Transverse colon (tissue), 4 donors: ENCODE measurements around the gene KRT39. TPM values are rescaled to one million over a fixed set of nuclear protein-coding genes. Genes with fewer than 3 reads are reported as not detected.

Experiments used
- DNase-seq: peaks from one replicate; pipeline ENCODE4 v3.0.0-alpha.2; 2019
- H3K27ac ChIP-seq, 4 donors: fragments of 200-600 bp; sonication (generic); 2 replicates each; pipeline ENCODE4 v1.5.1; 2016 to 2018; ENCODE audit warnings: inconsistent platforms in 4 of 4
- H3K27me3 ChIP-seq: fragments of 200-600 bp; sonication (generic); 2 replicates; pipeline ENCODE4 v1.5.1; 2017; ENCODE audit warnings: inconsistent platforms
- H3K36me3 ChIP-seq, 4 donors: fragments of 200-600 bp; sonication (generic); 2 replicates each; pipeline ENCODE4 v1.5.1; 2017 to 2019; ENCODE audit warnings: inconsistent platforms in 4 of 4
- H3K4me1 ChIP-seq, 4 donors: fragments of 200-600 bp; sonication (generic); 2 replicates each; pipeline ENCODE4 v1.5.1; 2017 to 2020; ENCODE audit warnings: inconsistent platforms in 4 of 4
- H3K4me3 ChIP-seq, 4 donors: fragments of 200-600 bp; sonication (generic); 1 replicate in 1 of 4; 2 replicates in 3 of 4; pipeline versions ENCODE4 v1.5.1 to v1.6.1; 2017 to 2019; ENCODE audit warnings: inconsistent platforms in 4 of 4
- H3K9me3 ChIP-seq, 2 donors: fragments of 200-600 bp; sonication (generic); 2 replicates each; pipeline ENCODE4 v1.5.1; 2017 to 2019; ENCODE audit warnings: inconsistent platforms in 2 of 2
- EP300 ChIP-seq: sonication (generic); formaldehyde crosslinking; IDR thresholded peaks from one replicate; pipeline ENCODE4 v1.6.1; 2017; ENCODE audit warnings: antibody characterized with exemption, low read depth
- POLR2A ChIP-seq: fragments of 450-650 bp; IDR thresholded peaks from one replicate; pipeline ENCODE4 v1.6.1; 2016; ENCODE audit warnings: antibody characterized with exemption, mild to moderate bottlenecking, moderate library complexity
- POLR2AphosphoS5 ChIP-seq, 3 donors: sonication (generic); formaldehyde crosslinking; IDR thresholded peaks; one replicate each; pipeline ENCODE4 v1.6.1; 2016; ENCODE audit warnings: antibody characterized with exemption in 3 of 3
- WGBS, 2 donors: methylation state at CpG; one replicate each; pipeline ENCODE4 v1.1.5; 2018; ENCODE audit warnings: low coverage in 1 of 2; 5-methylcytosine and 5-hydroxymethylcytosine counted together
- in situ Hi-C, 4 donors: fragments of 200-750 bp; cut with MboI; loops; one replicate each; pipeline versions ENCODE4 v1.15.0 to v1.15.1; 2017; ENCODE audit warnings: low sequenced_read_pairs in 3 of 4, low pct_ligation_motif_present in 1 of 4, low pct_unique_long_range_greater_than_20kb in 1 of 4
- intact Hi-C: fragments of 100-400 bp; cut with DNase I; formaldehyde crosslinking; loops from one replicate; pipeline ENCODE4 v1.15.1; 2023; ENCODE audit warnings: low total_unique reads
- total RNA-seq, 4 donors: library from RNA; depleted of rRNA; stranded (reverse); fragments of >200 nt; gene quantifications; one replicate each; pipeline ENCODE4 v1.1.0, GENCODE V29; 2016
- TF ChIP-seq, protein P1 (sequence below), 5 experiments: fragments of 200-600 bp in 3 of 5; fragments of 450-650 bp in 2 of 5; sonication (generic) in 3 of 5; IDR thresholded peaks; 1 replicate in 2 of 5; 2 replicates in 3 of 5; pipeline ENCODE4 v1.5.1; 2016 to 2017; ENCODE audit warnings: antibody characterized with exemption in 5 of 5, inconsistent platforms in 3 of 5, mild to moderate bottlenecking in 2 of 5, moderate library complexity in 1 of 5

KRT39 gene
- total RNA-seq, 4 donors from 2014 or later = not detected

DNA sequence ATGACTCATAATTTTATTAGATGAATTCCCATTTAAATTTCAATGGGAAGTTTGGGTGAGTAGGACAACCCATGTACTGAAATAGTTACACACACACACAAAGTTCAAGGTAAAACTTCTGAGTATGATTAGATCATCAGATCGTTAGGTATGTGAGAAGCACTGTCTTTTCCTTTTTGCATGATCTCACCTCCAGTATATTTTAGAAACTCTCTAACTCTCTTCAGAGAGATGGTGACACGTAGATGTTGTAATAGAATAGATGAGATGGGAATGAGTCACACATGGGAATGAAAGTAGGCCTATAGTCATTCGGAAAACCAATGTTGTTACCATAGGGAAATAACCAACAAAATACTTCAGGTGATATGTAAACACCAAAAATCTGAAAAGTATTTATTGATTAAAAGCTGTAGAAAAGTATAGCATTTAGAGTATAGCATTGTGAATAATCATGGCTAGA is 51.5 kb downstream of the KRT39 start:
- Histone ChIP-seq H3K4me1 (peaks cover 0 to 7% (median under 1%) of the 10 kb centered on the region in 4 donors), H3K4me3 (no peak overlapping the region), H3K36me3 (no peaks in the 10 kb centered on the region), H3K9me3 (no peaks in the 10 kb centered on the region), H3K27ac (no peak overlapping the region), H3K27me3 (no peaks in the 10 kb centered on the region)
- intact Hi-C loops (loop anchor here (10.0 kb wide), 1 partner anchor 720 kb away; no protein-coding TSS in a partner anchor), in situ Hi-C loops (loop anchor here in 3 of 4 donors (10.0 to 25.0 kb wide), 3 partner anchors 410 to 722 kb away; partner anchors contain the start of gene KRT19 (in 1 of the 3))
- WGBS, 2 donors = 50 to 51% methylated on average over 3 of the region's 3 CpGs
- TF ChIP-seq POLR2AphosphoS5 (IDR thresholded peaks at IDR 0.05) = no peak
- TF ChIP-seq POLR2A = no peak
- no peak for TF ChIP-seq EP300
- TF ChIP-seq, protein P1, sequence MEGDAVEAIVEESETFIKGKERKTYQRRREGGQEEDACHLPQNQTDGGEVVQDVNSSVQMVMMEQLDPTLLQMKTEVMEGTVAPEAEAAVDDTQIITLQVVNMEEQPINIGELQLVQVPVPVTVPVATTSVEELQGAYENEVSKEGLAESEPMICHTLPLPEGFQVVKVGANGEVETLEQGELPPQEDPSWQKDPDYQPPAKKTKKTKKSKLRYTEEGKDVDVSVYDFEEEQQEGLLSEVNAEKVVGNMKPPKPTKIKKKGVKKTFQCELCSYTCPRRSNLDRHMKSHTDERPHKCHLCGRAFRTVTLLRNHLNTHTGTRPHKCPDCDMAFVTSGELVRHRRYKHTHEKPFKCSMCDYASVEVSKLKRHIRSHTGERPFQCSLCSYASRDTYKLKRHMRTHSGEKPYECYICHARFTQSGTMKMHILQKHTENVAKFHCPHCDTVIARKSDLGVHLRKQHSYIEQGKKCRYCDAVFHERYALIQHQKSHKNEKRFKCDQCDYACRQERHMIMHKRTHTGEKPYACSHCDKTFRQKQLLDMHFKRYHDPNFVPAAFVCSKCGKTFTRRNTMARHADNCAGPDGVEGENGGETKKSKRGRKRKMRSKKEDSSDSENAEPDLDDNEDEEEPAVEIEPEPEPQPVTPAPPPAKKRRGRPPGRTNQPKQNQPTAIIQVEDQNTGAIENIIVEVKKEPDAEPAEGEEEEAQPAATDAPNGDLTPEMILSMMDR (IDR thresholded peaks at IDR 0.05) = no peak
- DNase-seq = no peak

DNA sequence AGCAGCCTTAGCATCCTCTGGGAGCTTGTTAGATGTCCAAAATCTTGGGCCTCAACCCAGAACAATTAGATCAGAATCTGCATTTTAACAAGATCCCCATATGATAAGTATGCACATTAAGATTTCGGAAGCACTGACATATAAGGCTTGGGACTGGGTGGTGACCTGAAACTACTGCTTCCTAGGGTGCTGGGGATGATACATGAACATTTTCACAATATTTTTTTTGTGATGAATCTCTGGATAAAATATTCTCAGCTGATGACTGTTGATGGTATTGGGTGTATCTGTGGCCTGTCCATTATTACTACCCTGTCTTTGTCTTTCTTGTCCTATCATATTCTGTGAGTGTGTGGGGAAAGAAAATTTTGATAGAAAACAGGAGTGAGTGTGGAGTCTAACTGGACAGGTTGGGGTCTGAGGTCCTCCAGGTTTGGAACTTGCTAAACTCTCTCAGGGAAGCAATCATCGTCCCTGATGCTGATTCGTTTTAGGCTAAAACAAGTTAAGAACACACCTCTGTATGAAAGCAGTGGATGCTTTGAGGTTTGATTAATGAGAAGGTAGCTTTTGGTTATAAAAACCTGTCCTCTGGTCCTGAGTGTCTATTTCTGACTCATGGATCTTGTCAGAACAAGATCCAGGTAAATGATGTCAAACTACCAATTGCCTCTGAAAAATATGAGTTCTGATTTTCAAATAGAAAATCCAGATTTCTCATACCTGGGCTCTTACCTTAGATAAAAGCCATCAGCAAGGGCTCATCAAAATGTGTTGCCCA is 52.5 kb downstream of the KRT39 start:
- TF ChIP-seq, protein P1 (IDR thresholded peaks at IDR 0.05) = no peak
- TF ChIP-seq EP300 = no peak
- TF ChIP-seq POLR2AphosphoS5 (IDR thresholded peaks at IDR 0.05) = no peak
- TF ChIP-seq POLR2A = no peak
- Histone ChIP-seq H3K36me3 (no peaks in the 10 kb centered on the region), H3K9me3 (no peaks in the 10 kb centered on the region), H3K27ac (no peak overlapping the region), H3K27me3 (no peaks in the 10 kb centered on the region), H3K4me3 (no peak overlapping the region), H3K4me1 (peaks cover 6 to 17% (median 8%) of the 10 kb centered on the region in 4 donors)
- no peak for DNase-seq
- 67 to 88% methylated on average over 2 to 3 of the region's 3 CpGs for WGBS, 2 donors
- intact Hi-C loops (loop anchor here (10.0 kb wide), 1 partner anchor 721 kb away; no protein-coding TSS in a partner anchor), in situ Hi-C loops (loop anchor here in 3 of 4 donors (10.0 to 25.0 kb wide), 3 partner anchors 411 to 723 kb away; partner anchors contain the start of gene KRT19 (in 1 of the 3))

DNA sequence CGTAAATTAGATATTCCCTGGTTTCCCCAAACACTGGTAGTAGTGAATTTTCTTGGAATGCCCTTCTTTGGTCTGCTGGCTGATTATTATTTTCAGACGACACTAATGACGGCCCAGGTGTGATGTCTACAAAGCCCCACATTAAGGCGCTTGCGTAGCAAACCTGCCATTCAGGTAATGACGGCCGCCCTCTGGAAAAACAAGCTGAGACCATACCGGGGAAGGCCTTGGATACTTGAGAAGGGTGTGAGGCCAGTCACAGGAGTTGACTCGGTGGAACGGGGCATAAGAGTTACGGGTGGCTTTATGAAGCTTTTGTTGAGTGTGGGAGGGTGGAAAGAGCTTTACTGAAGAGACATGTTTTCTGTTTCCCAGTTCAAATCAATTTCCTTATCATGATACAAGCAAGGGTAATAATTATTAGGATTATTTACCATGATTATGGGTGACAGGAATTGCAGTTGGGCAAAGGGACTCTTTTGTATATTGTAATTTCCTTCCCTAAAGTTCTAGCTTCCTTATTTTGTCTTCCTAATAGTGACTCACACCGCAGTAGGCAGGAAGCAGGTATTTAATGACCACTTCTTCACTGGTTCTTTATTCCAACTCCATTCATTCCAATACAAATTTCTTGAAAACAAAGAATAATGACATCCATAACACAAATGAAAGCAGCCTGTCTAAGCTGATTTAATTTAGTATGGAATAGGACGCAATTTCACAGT is 54.1 kb downstream of the KRT39 start:
- in situ Hi-C loops = loop anchor here in 3 of 4 donors (10.0 to 25.0 kb wide), 3 partner anchors 412 to 725 kb away; partner anchors contain the start of gene KRT19 (in 1 of the 3)
- H3K36me3 ChIP-seq = no peaks in the 10 kb centered on the region
- TF ChIP-seq EP300 (no peak), POLR2AphosphoS5 (IDR thresholded peaks at IDR 0.05) (no peak), POLR2A (no peak)
- TF ChIP-seq, protein P1 (IDR thresholded peaks at IDR 0.05) = no peak

More for the DNA sequence above, 54.1 kb downstream of the KRT39 start:
- Histone ChIP-seq H3K27me3 (no peaks in the 10 kb centered on the region), H3K27ac (no peak overlapping the region), H3K4me3 (no peak overlapping the region), H3K4me1 (peaks cover 6 to 19% (median 8%) of the 10 kb centered on the region in 4 donors), H3K9me3 (no peaks in the 10 kb centered on the region)
- WGBS, 2 donors = 89 to 93% methylated on average over 10 to 13 of the region's 13 CpGs
- intact Hi-C loops = loop anchor here (10.0 kb wide), 1 partner anchor 722 kb away; no protein-coding TSS in a partner anchor
- DNase-seq = no peak
